ENCODE data around the gene DTX3.
"Not testable (repeated sequence)": the region's sequence is repeated elsewhere in the genome, so short reads cannot be mapped to it uniquely, and the experiment has no call there.

DTX3 gene

GRCh38 chr12:57582440-57582839 is 22.2 kb upstream of the DTX3 start:
- FAIRE-seq: no peak
- DNase-seq (ENCODE audit: insufficient read length, low spot score): no peak

- no peak for FAIRE-seq
- DNase-seq (ENCODE audit: insufficient read length, low spot score): peak; percentile 93
Measured at GRCh38 chr12:57583008-57583831, 21.4 kb upstream of the DTX3 start.

- FAIRE-seq (no peak), DNase-seq (ENCODE audit: insufficient read length, low spot score) (no peak)
Measured at GRCh38 chr12:57584050-57584449, 20.6 kb upstream of the DTX3 start.

- DNase-seq (ENCODE audit: insufficient read length, low spot score) (no peak), FAIRE-seq (no peak)
Measured at GRCh38 chr12:57584690-57585089, 19.9 kb upstream of the DTX3 start.

GRCh38 chr12:57585156-57585555 is 19.5 kb upstream of the DTX3 start:
- FAIRE-seq (no peak), DNase-seq (ENCODE audit: insufficient read length, low spot score) (no peak)

GRCh38 chr12:57586128-57586527 is 18.5 kb upstream of the DTX3 start:
- no peak for DNase-seq (ENCODE audit: insufficient read length, low spot score)
- no peak for FAIRE-seq

- FAIRE-seq (no peak), DNase-seq (ENCODE audit: insufficient read length, low spot score) (no peak)
Measured at GRCh38 chr12:57586832-57587429, 17.7 kb upstream of the DTX3 start.

- DNase-seq (ENCODE audit: insufficient read length, low spot score); FAIRE-seq: not testable (repeated sequence)
Measured at GRCh38 chr12:57588951-57589610, 15.5 kb upstream of the DTX3 start.

- no peak for FAIRE-seq
- no peak for DNase-seq (ENCODE audit: insufficient read length, low spot score)
Measured at GRCh38 chr12:57590479-57590863, 14.2 kb upstream of the DTX3 start.

GRCh38 chr12:57590864-57591781 is 13.5 kb upstream of the DTX3 start, which contains the start of gene PIP4K2C:
Gene PIP4K2C (plus strand): TSS chr12:57591192. CDS start chr12:57591290, 98 bp downstream.
- peak; percentile 92 for DNase-seq (ENCODE audit: insufficient read length, low spot score)
- FAIRE-seq: peak; percentile 76

GRCh38 chr12:57591782-57592325 is 12.8 kb upstream of the DTX3 start:
- FAIRE-seq: no peak
- no peak for DNase-seq (ENCODE audit: insufficient read length, low spot score)

- no peak for FAIRE-seq
- DNase-seq (ENCODE audit: insufficient read length, low spot score): no peak
Measured at GRCh38 chr12:57592551-57593165, 12.0 kb upstream of the DTX3 start.

- no peak for FAIRE-seq
Measured at GRCh38 chr12:57593187-57593586, 11.4 kb upstream of the DTX3 start.

GRCh38 chr12:57600395-57600794 is 4.2 kb upstream of the DTX3 start:
- DNase-seq (ENCODE audit: insufficient read length, low spot score): no peak
- FAIRE-seq: no peak

More at GRCh38 chr12:57593187-57593586, 11.4 kb upstream of the DTX3 start:
- DNase-seq (ENCODE audit: insufficient read length, low spot score): no peak

GRCh38 chr12:57602544-57602943 is 2.1 kb upstream of the DTX3 start:
- FAIRE-seq: no peak

GRCh38 chr12:57603324-57603723 is 1.3 kb upstream of the DTX3 start:
- FAIRE-seq: no peak

More at GRCh38 chr12:57602544-57602943, 2.1 kb upstream of the DTX3 start:
- no peak for DNase-seq (ENCODE audit: insufficient read length, low spot score)

GRCh38 chr12:57603815-57604453 is 690 bp upstream of the DTX3 start:
- DNase-seq (ENCODE audit: insufficient read length, low spot score) (peak; percentile 45), FAIRE-seq (no peak)

More at GRCh38 chr12:57603324-57603723, 1.3 kb upstream of the DTX3 start:
- DNase-seq (ENCODE audit: insufficient read length, low spot score): no peak

GRCh38 chr12:57604992-57605810 is 577 bp downstream of the DTX3 start:
- DNase-seq (ENCODE audit: insufficient read length, low spot score) (no peak), FAIRE-seq (no peak)
